NCI-H2196 treated with DMSO at 0.1 percent for 48 hours (cell line): ENCODE results near the gene ATP1A4.

Experiments
- DNase-seq: peaks from one replicate; lab custom pipeline; 2025; ENCODE audit not compliant: unreplicated experiment; lab: John Stamatoyannopoulos, UW

Gene ATP1A4

GRCh38 chr1:160224606-160225005, 73.2 kb downstream of the ATP1A4 start:
- DNase-seq, result no peak

- DNase-seq, result no peak
Measured at GRCh38 chr1:160225345-160225744, 73.9 kb downstream of the ATP1A4 start.

- no peak for DNase-seq
Measured at GRCh38 chr1:160226623-160227022, 75.2 kb downstream of the ATP1A4 start.

GRCh38 chr1:160227034-160227433, 75.6 kb downstream of the ATP1A4 start:
- DNase-seq, result no peak

- DNase-seq, result no peak
Measured at GRCh38 chr1:160227561-160227960, 76.2 kb downstream of the ATP1A4 start.

- no peak for DNase-seq
Measured at GRCh38 chr1:160228431-160228830, 77.0 kb downstream of the ATP1A4 start.

GRCh38 chr1:160232911-160233310, 81.5 kb downstream of the ATP1A4 start:
- no peak for DNase-seq
